Measurements from ENCODE around the gene ISG20.
A peak's percentile ranks its signal among the peaks of the same experiment; 100 is the strongest.
"Not testable (repeated sequence)": the region's sequence is repeated elsewhere in the genome, so short reads cannot be mapped to it uniquely, and the experiment has no call there.

Gene ISG20

GRCh38 chr15:88619796-88620195 is 19.0 kb upstream of the ISG20 start:
- no peak for DNase-seq

- peak; percentile 97 for DNase-seq
These were observed 17.6 kb upstream of the ISG20 start, which contains the start of gene AEN for GRCh38 chr15:88620995-88621772. Gene AEN, plus strand, starts transcription at chr15:88621340. Its CDS starts 4,870 bp downstream, at chr15:88626210.

- no peak for DNase-seq
These were observed 16.8 kb upstream of the ISG20 start for GRCh38 chr15:88621789-88622604.

GRCh38 chr15:88622605-88622975 is 16.2 kb upstream of the ISG20 start:
- no peak for DNase-seq

- DNase-seq, result no peak
These were observed 15.8 kb upstream of the ISG20 start for GRCh38 chr15:88623061-88623460.

- no peak for DNase-seq
These were observed 15.2 kb upstream of the ISG20 start for GRCh38 chr15:88623632-88624031.

GRCh38 chr15:88624156-88624970 is 14.5 kb upstream of the ISG20 start:
- DNase-seq, result no peak

GRCh38 chr15:88624971-88625490 is 13.8 kb upstream of the ISG20 start:
- no peak for DNase-seq

- no peak for DNase-seq
These were observed 12.7 kb upstream of the ISG20 start for GRCh38 chr15:88625943-88626741.

- DNase-seq, result no peak
These were observed 11.4 kb upstream of the ISG20 start for GRCh38 chr15:88627463-88627862.

GRCh38 chr15:88628018-88628654 is 10.7 kb upstream of the ISG20 start:
- DNase-seq, result no peak

GRCh38 chr15:88629071-88629470 is 9.7 kb upstream of the ISG20 start:
- no peak for DNase-seq

- no peak for DNase-seq
These were observed 8.6 kb upstream of the ISG20 start for GRCh38 chr15:88630141-88630721.

- no peak for DNase-seq
These were observed 7.9 kb upstream of the ISG20 start for GRCh38 chr15:88630798-88631463.

GRCh38 chr15:88631464-88632028 is 7.3 kb upstream of the ISG20 start:
- DNase-seq, result no peak

- not testable (repeated sequence) for DNase-seq
These were observed 6.0 kb upstream of the ISG20 start for GRCh38 chr15:88632797-88633196.

GRCh38 chr15:88634449-88634848 is 4.4 kb upstream of the ISG20 start:
- DNase-seq, result no peak

GRCh38 chr15:88635318-88635717 is 3.5 kb upstream of the ISG20 start:
- no peak for DNase-seq

GRCh38 chr15:88636050-88636449 is 2.8 kb upstream of the ISG20 start:
- no peak for DNase-seq

- no peak for DNase-seq
These were observed 2.2 kb upstream of the ISG20 start for GRCh38 chr15:88636654-88637053.
